HCT116 (cell line): Measurements from ENCODE around the gene PLEKHM3.
"Not testable (repeated sequence)": the region's sequence is repeated elsewhere in the genome, so short reads cannot be mapped to it uniquely, and the experiment has no call there.

Source experiments
- CEBPB ChIP-seq: IDR thresholded peaks from 2 replicates; pipeline ENCODE4 v1.6.1; 2012; ENCODE audit warnings: low read depth
- EGR1 ChIP-seq: IDR thresholded peaks from 2 replicates; pipeline ENCODE4 v1.6.1; 2012; ENCODE audit warnings: low read depth
- ELF1 ChIP-seq: IDR thresholded peaks from 2 replicates; pipeline ENCODE4 v1.6.1; 2012; ENCODE audit warnings: low read depth, borderline replicate concordance
- EZH2 ChIP-seq: fragments of 200-600 bp; sonication (generic); IDR thresholded peaks from 2 replicates; pipeline ENCODE4 v1.6.1; 2017; ENCODE audit warnings: antibody characterized with exemption, mixed run types
- EZH2phosphoT487 ChIP-seq: fragments of 200-600 bp; IDR thresholded peaks from 2 replicates; pipeline ENCODE4 v1.6.1; 2018; ENCODE audit warnings: antibody characterized with exemption, borderline replicate concordance
- POLR2A ChIP-seq: IDR thresholded peaks from 2 replicates; pipeline ENCODE4 v1.7.0; 2011; ENCODE audit warnings: borderline replicate concordance; ENCODE audit not compliant: insufficient read depth, insufficient read length; ENCODE audit errors: extremely low read depth
- POLR2AphosphoS5 ChIP-seq: IDR thresholded peaks from 2 replicates; pipeline ENCODE4 v1.6.1; 2011; ENCODE audit warnings: mild to moderate bottlenecking, low read depth, low read length, moderate library complexity
- SP1 ChIP-seq: IDR thresholded peaks from 2 replicates; pipeline ENCODE4 v1.6.1; 2012; ENCODE audit warnings: low read depth
- SRF ChIP-seq: IDR thresholded peaks from 2 replicates; pipeline ENCODE4 v1.6.1; 2012; ENCODE audit warnings: low read depth
- ZFX ChIP-seq: fragments of 450-650 bp; IDR thresholded peaks from 2 replicates; pipeline ENCODE4 v1.6.1; 2017
- TF ChIP-seq, protein P1 (sequence below): IDR thresholded peaks from 2 replicates; pipeline ENCODE4 v1.6.1; 2012
- TF ChIP-seq, protein P2 (sequence below), 3 experiments: fragments of 200-600 bp in 1 of 3; sonication (generic) in 1 of 3; IDR thresholded peaks in 2 of 3; conservative IDR thresholded peaks in 1 of 3; 2 replicates each; pipeline ENCODE4 v1.5.1; 2012 to 2017; ENCODE audit warnings: low read depth in 2 of 3, low read length in 2 of 3, antibody characterized with exemption in 1 of 3, borderline replicate concordance in 1 of 3, control low read depth in 1 of 3, mild to moderate bottlenecking in 1 of 3, mixed read lengths in 1 of 3, mixed run types in 1 of 3, moderate library complexity in 1 of 3; ENCODE audit not compliant: insufficient read depth in 1 of 3

DNA sequence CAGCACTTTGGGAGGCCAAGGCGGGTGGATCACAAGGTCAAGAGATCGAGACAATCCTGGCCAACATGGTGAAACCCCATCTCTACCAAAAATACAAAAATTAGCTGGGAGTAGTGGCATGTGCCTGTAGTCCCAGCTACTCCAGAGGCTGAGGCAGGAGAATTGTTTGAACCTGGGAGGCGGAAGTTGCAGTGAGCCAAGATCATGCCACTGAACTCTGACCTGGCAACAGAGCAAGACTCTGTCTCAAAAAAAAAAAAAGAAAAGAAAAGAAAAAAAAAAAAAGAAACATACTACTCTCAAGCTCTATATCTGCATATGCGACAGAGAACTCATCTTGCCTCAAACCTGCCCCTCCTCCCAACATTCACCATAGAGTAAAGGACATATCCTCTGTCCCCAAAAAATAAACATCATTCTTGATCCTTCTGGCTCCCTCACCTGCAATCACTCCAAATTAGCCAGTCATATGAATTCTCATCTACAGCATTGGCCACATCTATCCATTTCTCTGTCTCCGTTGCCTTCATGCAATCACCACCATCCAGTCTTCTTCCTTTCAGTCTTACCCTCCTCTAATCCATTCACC is 7.1 kb downstream of the PLEKHM3 start:
- TF ChIP-seq CEBPB, SP1, EGR1, POLR2A, EZH2, POLR2AphosphoS5, ZFX, EZH2phosphoT487, ELF1, SRF: not testable (repeated sequence)
- TF ChIP-seq, protein P1, sequence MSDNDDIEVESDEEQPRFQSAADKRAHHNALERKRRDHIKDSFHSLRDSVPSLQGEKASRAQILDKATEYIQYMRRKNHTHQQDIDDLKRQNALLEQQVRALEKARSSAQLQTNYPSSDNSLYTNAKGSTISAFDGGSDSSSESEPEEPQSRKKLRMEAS = not testable (repeated sequence)
- TF ChIP-seq, protein P2, sequence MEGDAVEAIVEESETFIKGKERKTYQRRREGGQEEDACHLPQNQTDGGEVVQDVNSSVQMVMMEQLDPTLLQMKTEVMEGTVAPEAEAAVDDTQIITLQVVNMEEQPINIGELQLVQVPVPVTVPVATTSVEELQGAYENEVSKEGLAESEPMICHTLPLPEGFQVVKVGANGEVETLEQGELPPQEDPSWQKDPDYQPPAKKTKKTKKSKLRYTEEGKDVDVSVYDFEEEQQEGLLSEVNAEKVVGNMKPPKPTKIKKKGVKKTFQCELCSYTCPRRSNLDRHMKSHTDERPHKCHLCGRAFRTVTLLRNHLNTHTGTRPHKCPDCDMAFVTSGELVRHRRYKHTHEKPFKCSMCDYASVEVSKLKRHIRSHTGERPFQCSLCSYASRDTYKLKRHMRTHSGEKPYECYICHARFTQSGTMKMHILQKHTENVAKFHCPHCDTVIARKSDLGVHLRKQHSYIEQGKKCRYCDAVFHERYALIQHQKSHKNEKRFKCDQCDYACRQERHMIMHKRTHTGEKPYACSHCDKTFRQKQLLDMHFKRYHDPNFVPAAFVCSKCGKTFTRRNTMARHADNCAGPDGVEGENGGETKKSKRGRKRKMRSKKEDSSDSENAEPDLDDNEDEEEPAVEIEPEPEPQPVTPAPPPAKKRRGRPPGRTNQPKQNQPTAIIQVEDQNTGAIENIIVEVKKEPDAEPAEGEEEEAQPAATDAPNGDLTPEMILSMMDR (IDR thresholded peaks at IDR 0.05 in 2 of 3, conservative IDR thresholded peaks at IDR 0.05 in 1 of 3; ENCODE audit: borderline replicate concordance in 1 of 3, insufficient read depth in 1 of 3, low read depth in 2 of 3, low read length in 2 of 3) = not testable (repeated sequence)
